GM12801 (cell line): ENCODE measurements around the gene STARD8.

Experiments
- TF ChIP-seq, protein P1 (sequence below): IDR thresholded peaks from one replicate; pipeline ENCODE4 v1.5.1; 2011; ENCODE audit warnings: control low read depth; ENCODE audit not compliant: insufficient read length; ENCODE audit errors: extremely low read depth

Gene STARD8

GRCh38 chrX:68761086-68761485 lies 113.6 kb downstream of the STARD8 start:
- TF ChIP-seq, protein P1, sequence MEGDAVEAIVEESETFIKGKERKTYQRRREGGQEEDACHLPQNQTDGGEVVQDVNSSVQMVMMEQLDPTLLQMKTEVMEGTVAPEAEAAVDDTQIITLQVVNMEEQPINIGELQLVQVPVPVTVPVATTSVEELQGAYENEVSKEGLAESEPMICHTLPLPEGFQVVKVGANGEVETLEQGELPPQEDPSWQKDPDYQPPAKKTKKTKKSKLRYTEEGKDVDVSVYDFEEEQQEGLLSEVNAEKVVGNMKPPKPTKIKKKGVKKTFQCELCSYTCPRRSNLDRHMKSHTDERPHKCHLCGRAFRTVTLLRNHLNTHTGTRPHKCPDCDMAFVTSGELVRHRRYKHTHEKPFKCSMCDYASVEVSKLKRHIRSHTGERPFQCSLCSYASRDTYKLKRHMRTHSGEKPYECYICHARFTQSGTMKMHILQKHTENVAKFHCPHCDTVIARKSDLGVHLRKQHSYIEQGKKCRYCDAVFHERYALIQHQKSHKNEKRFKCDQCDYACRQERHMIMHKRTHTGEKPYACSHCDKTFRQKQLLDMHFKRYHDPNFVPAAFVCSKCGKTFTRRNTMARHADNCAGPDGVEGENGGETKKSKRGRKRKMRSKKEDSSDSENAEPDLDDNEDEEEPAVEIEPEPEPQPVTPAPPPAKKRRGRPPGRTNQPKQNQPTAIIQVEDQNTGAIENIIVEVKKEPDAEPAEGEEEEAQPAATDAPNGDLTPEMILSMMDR, result no peak

- TF ChIP-seq, protein P1, result no peak
Measured at GRCh38 chrX:68762766-68763165, 115.3 kb downstream of the STARD8 start.

DNA sequence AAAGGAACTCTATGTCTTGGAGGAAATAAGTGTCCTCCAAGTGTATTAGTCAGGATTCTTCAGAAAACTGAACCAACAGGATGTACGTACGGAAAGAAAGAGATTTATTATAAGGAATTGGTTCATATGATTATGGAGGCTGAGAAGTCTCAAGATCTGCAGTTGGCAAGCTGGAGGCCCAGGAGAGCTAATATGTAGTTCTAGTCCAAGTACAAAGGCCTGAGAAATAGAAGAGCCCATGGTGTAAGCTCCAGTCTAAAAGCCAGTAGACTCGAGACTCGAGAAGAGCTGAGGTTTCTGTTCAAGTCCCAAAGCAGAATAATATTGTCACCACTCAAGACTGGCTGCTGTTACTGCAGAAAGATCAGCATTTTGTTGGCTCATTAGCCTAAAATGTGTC lies 116.0 kb downstream of the STARD8 start:
- TF ChIP-seq, protein P1, result no peak
